Right lobe of liver (tissue), 6 donors: Measurements from ENCODE around the gene CHI3L1. TPM values are rescaled to one million over a fixed set of nuclear protein-coding genes. Genes with fewer than 3 reads are reported as not detected.

Source experiments
- ATAC-seq, 4 donors: fragments of 200-7000 bp; cut with Tn5 transposase; one replicate each; pipeline ENCODE4 v1.9.1; 2020; ENCODE audit warnings: mild to moderate bottlenecking in 4 of 4, moderate library complexity in 4 of 4
- DNase-seq, 3 donors: peaks; one replicate each; pipeline ENCODE4 v3.0.0-alpha.2; 2020
- H3K27ac ChIP-seq, 3 donors: fragments of 200-600 bp; one replicate each; pipeline ENCODE4 v1.8.0; 2022
- H3K27me3 ChIP-seq, 2 donors: fragments of 200-600 bp; one replicate each; pipeline ENCODE4 v1.8.0; 2022
- H3K36me3 ChIP-seq, 4 donors: fragments of 200-600 bp; sonication (generic) in 1 of 4; one replicate each; pipeline versions ENCODE4 v1.5.1 to v1.8.0; 2017 to 2022; ENCODE audit warnings: control low read depth in 1 of 4
- H3K4me1 ChIP-seq, 4 donors: fragments of 200-600 bp; sonication (generic) in 1 of 4; one replicate each; pipeline versions ENCODE4 v1.5.1 to v1.8.0; 2017 to 2022; ENCODE audit warnings: control low read depth in 1 of 4
- H3K4me3 ChIP-seq, 3 donors: fragments of 200-600 bp; one replicate each; pipeline ENCODE4 v1.8.0; 2022
- H3K9me3 ChIP-seq, 4 donors: fragments of 200-600 bp; sonication (generic) in 1 of 4; one replicate each; pipeline versions ENCODE4 v1.5.1 to v1.8.0; 2017 to 2022; ENCODE audit warnings: control low read depth in 1 of 4
- POLR2A ChIP-seq: fragments of 450-650 bp; IDR thresholded peaks from one replicate; pipeline ENCODE4 v1.6.1; 2017; ENCODE audit warnings: antibody characterized with exemption, mild to moderate bottlenecking
- WGBS: methylation state at CpG from one replicate; pipeline ENCODE4 v1.1.6; 2018; ENCODE audit warnings: low coverage, low lambda C conversion rate; ENCODE audit not compliant: insufficient coverage; ENCODE audit errors: missing lambda C conversion rate; 5-methylcytosine and 5-hydroxymethylcytosine counted together
- intact Hi-C, 2 donors: fragments of 100-400 bp; cut with DNase I; formaldehyde crosslinking; loops; one replicate each; pipeline versions ENCODE4 v1.11.2 to v1.14.1; 2022
- total RNA-seq, 6 experiments: library from RNA; depleted of rRNA in 2 of 6; stranded (reverse); fragments of >200 nt in 2 of 6; fragmentation: NEBNext Ultra II Directional in 3 of 6; extraction: Animal tissue kit (Norgen Biotek cat#: 25700) in 3 of 6; gene quantifications; one replicate each; pipeline versions ENCODE4 v1.1.0 to v1.2.4, GENCODE V29; 2016 to 2023
- TF ChIP-seq, protein P1 (sequence below), 4 donors: fragments of 200-600 bp in 3 of 4; fragments of 450-650 bp in 1 of 4; IDR thresholded peaks; one replicate each; pipeline versions ENCODE4 v1.5.1 to v1.8.0; 2016 to 2022; ENCODE audit warnings: antibody characterized with exemption in 4 of 4, mild to moderate bottlenecking in 2 of 4
- donor health status: DM: no; HTN: yes; CAD: no.
- donor health status: DM: no; HTN: no; CAD: no.
- donor health status: DM: no; HTN: no; CAD: no.
- donor health status: DM: no; HTN: yes; CAD: no.
- donor health status: DM: no; HTN: yes; CAD: no.

CHI3L1 gene
- total RNA-seq, 6 experiments from 2014 or later = 2.8 to 397 (median 219) TPM

GRCh38 chr1:203219171-203219570 lies 32.7 kb upstream of the CHI3L1 start:
- Histone ChIP-seq H3K27ac (no peak overlapping the region), H3K36me3 (no peaks in the 10 kb centered on the region), H3K4me1 (no peaks in the 10 kb centered on the region), H3K27me3 (no peaks in the 10 kb centered on the region), H3K9me3 (no peaks in the 10 kb centered on the region), H3K4me3 (no peak overlapping the region)
- ATAC-seq (no peak), DNase-seq (no peak)
- TF ChIP-seq POLR2A = no peak
- TF ChIP-seq, protein P1, sequence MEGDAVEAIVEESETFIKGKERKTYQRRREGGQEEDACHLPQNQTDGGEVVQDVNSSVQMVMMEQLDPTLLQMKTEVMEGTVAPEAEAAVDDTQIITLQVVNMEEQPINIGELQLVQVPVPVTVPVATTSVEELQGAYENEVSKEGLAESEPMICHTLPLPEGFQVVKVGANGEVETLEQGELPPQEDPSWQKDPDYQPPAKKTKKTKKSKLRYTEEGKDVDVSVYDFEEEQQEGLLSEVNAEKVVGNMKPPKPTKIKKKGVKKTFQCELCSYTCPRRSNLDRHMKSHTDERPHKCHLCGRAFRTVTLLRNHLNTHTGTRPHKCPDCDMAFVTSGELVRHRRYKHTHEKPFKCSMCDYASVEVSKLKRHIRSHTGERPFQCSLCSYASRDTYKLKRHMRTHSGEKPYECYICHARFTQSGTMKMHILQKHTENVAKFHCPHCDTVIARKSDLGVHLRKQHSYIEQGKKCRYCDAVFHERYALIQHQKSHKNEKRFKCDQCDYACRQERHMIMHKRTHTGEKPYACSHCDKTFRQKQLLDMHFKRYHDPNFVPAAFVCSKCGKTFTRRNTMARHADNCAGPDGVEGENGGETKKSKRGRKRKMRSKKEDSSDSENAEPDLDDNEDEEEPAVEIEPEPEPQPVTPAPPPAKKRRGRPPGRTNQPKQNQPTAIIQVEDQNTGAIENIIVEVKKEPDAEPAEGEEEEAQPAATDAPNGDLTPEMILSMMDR (IDR thresholded peaks at IDR 0.05) = no peak
- whole genome bisulfite sequencing = 80% methylated on average over 1 of the region's 1 CpG
- intact Hi-C loops = loop anchor here (5.0 kb wide), 4 partner anchors 52 to 182 kb away; no protein-coding TSS in a partner anchor

DNA sequence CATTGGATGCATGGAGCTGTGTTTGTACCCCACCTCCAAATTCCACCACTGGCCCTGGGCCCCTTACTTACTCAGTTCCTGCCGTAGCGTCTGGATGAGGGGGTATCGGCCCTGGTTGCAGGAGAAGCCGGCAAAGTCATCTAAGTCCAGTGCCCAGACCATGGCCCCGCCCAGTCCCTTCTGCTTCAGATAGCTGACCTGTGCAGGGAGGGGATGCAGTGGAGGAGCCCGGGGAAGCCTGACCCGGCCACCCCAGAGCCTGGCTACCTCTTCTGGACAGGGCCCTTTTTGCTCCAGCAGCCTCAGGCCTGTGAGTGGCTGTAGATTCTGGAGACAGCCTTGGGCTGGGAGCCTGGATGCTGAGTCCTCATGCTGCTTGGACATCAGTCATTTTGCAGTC lies 31.2 kb upstream of the CHI3L1 start:
- no peak overlapping the region for H3K4me3 ChIP-seq
- H3K4me1 ChIP-seq = no peaks in the 10 kb centered on the region
- DNase-seq = no peak
- no CpG with 5 or more reads among the region's 7 CpGs for WGBS
- ATAC-seq = no peak
- no peaks in the 10 kb centered on the region for H3K27me3 ChIP-seq
- no peaks in the 10 kb centered on the region for H3K9me3 ChIP-seq
- TF ChIP-seq POLR2A = no peak
- TF ChIP-seq, protein P1 (IDR thresholded peaks at IDR 0.05) = no peak
- intact Hi-C loops = loop anchor here (5.0 kb wide), 4 partner anchors 50 to 180 kb away; no protein-coding TSS in a partner anchor
- H3K27ac ChIP-seq = no peak overlapping the region
- H3K36me3 ChIP-seq = no peaks in the 10 kb centered on the region

DNA sequence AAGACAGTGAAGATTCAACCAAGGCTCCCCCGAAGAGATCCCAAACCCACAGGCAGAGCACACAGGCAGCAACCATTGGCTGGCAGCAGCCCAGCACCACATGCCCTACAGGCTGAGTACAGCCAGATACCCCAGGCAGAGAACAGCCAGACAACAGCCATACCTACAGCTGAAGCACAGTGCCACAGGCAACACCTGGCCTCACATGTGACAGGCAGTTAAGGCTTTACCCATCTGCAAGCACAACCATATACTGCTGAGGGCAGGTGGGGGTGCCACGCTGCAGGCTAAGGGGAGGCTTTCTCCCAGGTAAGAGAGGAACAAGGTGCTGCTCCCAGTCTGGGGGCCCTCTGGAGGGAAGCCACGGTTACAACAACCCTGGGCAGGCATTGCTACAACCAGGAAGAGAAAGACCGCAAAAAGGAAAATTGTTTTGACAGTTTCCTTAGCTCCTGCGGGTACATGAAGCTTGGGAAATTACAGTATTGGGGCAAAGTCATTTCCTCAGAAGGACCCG lies 30.7 kb upstream of the CHI3L1 start:
- peak in 1 of 4 donors; percentile 34 for ATAC-seq

DNA sequence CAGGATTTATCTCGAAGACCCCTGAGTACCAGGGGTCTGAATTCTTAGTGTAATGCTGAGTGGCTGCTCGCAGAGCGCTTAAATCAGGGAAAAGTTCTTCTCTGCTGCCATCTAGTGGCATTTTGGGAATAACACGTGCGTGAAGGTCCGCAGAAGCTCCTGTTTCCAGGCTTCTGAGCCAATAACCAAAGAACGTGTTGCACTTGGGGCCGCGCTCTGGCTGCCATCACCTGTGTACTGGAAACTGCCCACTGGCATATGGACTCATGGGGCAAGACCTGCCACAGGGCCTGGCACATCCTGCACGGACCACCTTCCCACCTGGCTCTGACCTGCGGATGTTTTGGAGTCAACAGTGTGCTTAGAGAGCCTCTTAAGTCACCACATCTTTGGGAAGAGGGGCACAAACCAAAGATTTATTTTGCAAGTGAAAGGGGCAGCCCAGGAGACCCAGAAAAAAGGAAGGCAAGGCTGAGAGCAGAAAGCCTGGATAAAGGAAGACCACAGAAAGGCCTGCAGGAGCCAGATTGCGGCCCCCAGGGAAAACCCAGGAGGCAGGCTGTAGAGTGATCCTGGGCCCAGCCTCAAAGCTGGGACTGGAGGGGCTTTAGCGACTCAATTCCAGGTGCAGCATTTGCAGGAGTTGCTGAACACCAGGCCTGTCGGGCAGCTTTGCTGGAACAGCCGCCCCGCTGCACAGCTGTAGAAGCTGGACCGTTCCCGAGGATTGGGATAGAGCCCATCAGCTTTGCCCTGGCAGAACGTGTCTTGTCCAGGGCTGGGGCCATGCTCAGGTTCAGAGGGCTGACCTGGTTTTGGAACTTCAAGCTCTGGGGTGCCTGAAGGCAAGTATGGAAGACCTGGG lies 30.0 kb upstream of the CHI3L1 start:
- Histone ChIP-seq H3K36me3 (no peaks in the 10 kb centered on the region), H3K4me3 (no peak overlapping the region), H3K9me3 (no peaks in the 10 kb centered on the region), H3K4me1 (peaks cover 0 to under 1% (median 0%) of the 10 kb centered on the region in 4 donors), H3K27me3 (no peaks in the 10 kb centered on the region), H3K27ac (no peak overlapping the region)
- 4% methylated on average over 7 of the region's 19 CpGs for WGBS
- peak in 1 of 3 donors; percentile 65 for DNase-seq
- ATAC-seq = peak; percentile 74 to 89 (median 86)
- intact Hi-C loops = loop anchor here (5.0 kb wide), 4 partner anchors 49 to 179 kb away; no protein-coding TSS in a partner anchor
- TF ChIP-seq POLR2A = no peak
- TF ChIP-seq, protein P1 (IDR thresholded peaks at IDR 0.05) = peak; percentile 77 to 83 (median 82)

More for the DNA sequence above, 30.7 kb upstream of the CHI3L1 start:
- Histone ChIP-seq H3K9me3 (no peaks in the 10 kb centered on the region), H3K27me3 (no peaks in the 10 kb centered on the region), H3K4me1 (no peaks in the 10 kb centered on the region), H3K4me3 (no peak overlapping the region), H3K36me3 (no peaks in the 10 kb centered on the region), H3K27ac (no peak overlapping the region)
- 32% methylated on average over 2 of the region's 6 CpGs for WGBS
- intact Hi-C loops = loop anchor here (5.0 kb wide), 4 partner anchors 50 to 180 kb away; no protein-coding TSS in a partner anchor
- DNase-seq = no peak
- TF ChIP-seq, protein P1 (IDR thresholded peaks at IDR 0.05) = no peak
- no peak for TF ChIP-seq POLR2A
